Neuronal stem cell (in vitro differentiated cells): ENCODE data around the gene ARHGAP22.
A peak's percentile ranks its signal among the peaks of the same experiment; 100 is the strongest.

ENCODE experiments used
- DNase-seq: peaks from one replicate; pipeline ENCODE4 v3.0.0-alpha.2; 2013; ENCODE audit warnings: low spot score
- H2AFZ ChIP-seq: one replicate; pipeline ENCODE4 v1.6.1; 2013; ENCODE audit warnings: mild to moderate bottlenecking, low read length, inconsistent platforms
- H2AK5ac ChIP-seq: 2 replicates; pipeline ENCODE4 v1.6.1; 2013; ENCODE audit warnings: low read depth, mild to moderate bottlenecking, inconsistent platforms, low read length, moderate library complexity, mixed read lengths
- H2BK120ac ChIP-seq: 2 replicates; pipeline ENCODE4 v1.6.1; 2013; ENCODE audit warnings: low read depth, mild to moderate bottlenecking, inconsistent platforms, low read length, moderate library complexity, mixed read lengths
- H2BK12ac ChIP-seq: one replicate; pipeline ENCODE4 v1.6.1; 2013; ENCODE audit warnings: low read length, inconsistent platforms
- H2BK15ac ChIP-seq: 2 replicates; pipeline ENCODE4 v1.6.1; 2013; ENCODE audit warnings: mild to moderate bottlenecking, low read length, inconsistent platforms, mixed read lengths
- H2BK5ac ChIP-seq: one replicate; pipeline ENCODE4 v1.6.1; 2013; ENCODE audit warnings: inconsistent platforms, mild to moderate bottlenecking, low read length, moderate library complexity
- H3K14ac ChIP-seq: one replicate; pipeline ENCODE4 v1.6.1; 2013; ENCODE audit warnings: low read length, inconsistent platforms
- H3K18ac ChIP-seq: 2 replicates; pipeline ENCODE4 v1.6.1; 2013; ENCODE audit warnings: low read length, inconsistent platforms
- H3K23ac ChIP-seq: 2 replicates; pipeline ENCODE4 v1.6.1; 2013; ENCODE audit warnings: low read depth, mild to moderate bottlenecking, mixed read lengths, low read length, inconsistent platforms; ENCODE audit not compliant: poor library complexity
- H3K27ac ChIP-seq: replicated peaks from 3 replicates; pipeline ENCODE4 v1.5.1; 2013; ENCODE audit warnings: low read length, inconsistent platforms
- H3K27me3 ChIP-seq, 3 experiments: 2 replicates each; pipeline ENCODE4 v1.6.1; 2013; ENCODE audit warnings: low read length in 3 of 3, mild to moderate bottlenecking in 2 of 3, inconsistent platforms in 1 of 3, low read depth in 1 of 3, mixed read lengths in 1 of 3, moderate library complexity in 1 of 3; ENCODE audit not compliant: control insufficient read depth in 3 of 3, insufficient read depth in 3 of 3
- H3K36me3 ChIP-seq, 2 donors: replicated peaks in 1 of 2; 2 replicates each; pipeline ENCODE4 v1.6.1; 2013; ENCODE audit warnings: low read length in 2 of 2; ENCODE audit not compliant: control insufficient read depth in 2 of 2, insufficient read depth in 2 of 2
- H3K4ac ChIP-seq: 2 replicates; pipeline ENCODE4 v1.6.1; 2013; ENCODE audit warnings: inconsistent platforms, mild to moderate bottlenecking, low read length, moderate library complexity
- H3K4me1 ChIP-seq, 2 donors: 1 replicate in 1 of 2; 2 replicates in 1 of 2; pipeline ENCODE4 v1.6.1; 2013; ENCODE audit warnings: low read length in 2 of 2, low read depth in 1 of 2; ENCODE audit not compliant: control insufficient read depth in 2 of 2, insufficient read depth in 1 of 2
- H3K4me2 ChIP-seq: one replicate; pipeline ENCODE4 v1.6.1; 2013; ENCODE audit warnings: mild to moderate bottlenecking, low read length, inconsistent platforms; ENCODE audit not compliant: insufficient read depth, poor library complexity, severe bottlenecking
- H3K4me3 ChIP-seq, 2 donors: 2 replicates each; pipeline ENCODE4 v1.5.1; 2013; ENCODE audit warnings: low read length in 2 of 2, mild to moderate bottlenecking in 2 of 2, inconsistent platforms in 1 of 2, moderate library complexity in 1 of 2
- H3K79me1 ChIP-seq: one replicate; pipeline ENCODE4 v1.6.1; 2013; ENCODE audit warnings: low read depth, mild to moderate bottlenecking, inconsistent platforms, low read length, moderate library complexity
- H3K9ac ChIP-seq: one replicate; pipeline ENCODE4 v1.6.1; 2013; ENCODE audit warnings: mild to moderate bottlenecking, low read depth, low read length, inconsistent platforms; ENCODE audit not compliant: poor library complexity
- H3K9me3 ChIP-seq, 2 donors: replicated peaks in 1 of 2; 2 replicates each; pipeline versions ENCODE3 to v1.6.1; 2013; ENCODE audit warnings: low read length in 2 of 2, mild to moderate bottlenecking in 2 of 2, inconsistent platforms in 1 of 2, low read depth in 1 of 2, mixed read lengths in 1 of 2, moderate library complexity in 1 of 2; ENCODE audit not compliant: control insufficient read depth in 2 of 2, insufficient read depth in 1 of 2
- H4K8ac ChIP-seq: one replicate; pipeline ENCODE4 v1.6.1; 2013; ENCODE audit warnings: low read depth, mild to moderate bottlenecking, inconsistent platforms, low read length, moderate library complexity
- H4K91ac ChIP-seq: one replicate; pipeline ENCODE4 v1.6.1; 2013; ENCODE audit warnings: low read length, low read depth, mild to moderate bottlenecking, inconsistent platforms; ENCODE audit not compliant: poor library complexity
- WGBS, 2 donors: extraction: QIAGEN DNeasy Blood & Tissue Kit; methylation state at CpG; one replicate each; pipeline ENCODE4 v1.1.7; 2013; ENCODE audit warnings: missing lambda C conversion rate in 2 of 2, mixed read lengths in 1 of 2; ENCODE audit not compliant: insufficient read length in 2 of 2, insufficient replicate concordance in 1 of 2; ENCODE audit errors: extremely low coverage in 2 of 2; 5-methylcytosine and 5-hydroxymethylcytosine counted together

ARHGAP22 gene

DNA sequence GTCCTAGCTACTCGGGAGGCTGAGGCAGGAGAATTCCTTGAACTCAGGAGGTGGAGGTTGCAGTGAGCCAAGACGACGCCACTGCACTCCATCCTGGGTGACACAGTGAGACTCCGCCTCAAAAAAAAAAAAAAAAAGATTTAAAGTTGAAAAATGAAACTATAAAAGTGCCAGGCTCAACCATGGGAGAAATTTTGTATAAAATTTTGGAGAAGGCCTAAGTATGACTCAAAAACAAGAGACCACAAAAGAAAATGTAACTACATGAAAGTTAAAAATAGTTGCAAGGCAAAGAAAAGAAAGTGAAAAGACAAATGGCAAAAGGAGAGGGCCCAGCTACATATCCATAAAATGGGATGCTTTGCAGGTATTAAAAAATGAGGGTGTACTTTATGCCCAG lies 104.1 kb downstream of the ARHGAP22 start:
- H4K8ac ChIP-seq: no peak overlapping the region
- no peak overlapping the region for H2AK5ac ChIP-seq
- H2BK15ac ChIP-seq: no peak overlapping the region
- no peak overlapping the region for H2BK5ac ChIP-seq
- no peak overlapping the region for H2BK12ac ChIP-seq
- H3K4me2 ChIP-seq: no peak overlapping the region
- H3K36me3 ChIP-seq: no peaks in the 10 kb centered on the region
- no CpG with 5 or more reads among the region's 4 CpGs for WGBS, 2 donors
- DNase-seq: no peak
- peaks cover 0 to 7% (median 0%) of the 10 kb centered on the region in 3 experiments for H3K27me3 ChIP-seq
- no peak overlapping the region for H3K14ac ChIP-seq
- no peaks in the 10 kb centered on the region for H3K79me1 ChIP-seq
- peaks cover 0 to 2% of the 10 kb centered on the region in 2 donors for H3K4me1 ChIP-seq
- H3K9ac ChIP-seq: no peak overlapping the region
- H2AFZ ChIP-seq: no peak overlapping the region
- H3K18ac ChIP-seq: no peak overlapping the region
- H3K23ac ChIP-seq: no peak overlapping the region
- no peaks in the 10 kb centered on the region for H3K9me3 ChIP-seq
- H3K27ac ChIP-seq: no peak overlapping the region
- H4K91ac ChIP-seq: no peak overlapping the region
- no peak overlapping the region for H3K4me3 ChIP-seq
- no peak overlapping the region for H2BK120ac ChIP-seq
- no peak overlapping the region for H3K4ac ChIP-seq

DNA sequence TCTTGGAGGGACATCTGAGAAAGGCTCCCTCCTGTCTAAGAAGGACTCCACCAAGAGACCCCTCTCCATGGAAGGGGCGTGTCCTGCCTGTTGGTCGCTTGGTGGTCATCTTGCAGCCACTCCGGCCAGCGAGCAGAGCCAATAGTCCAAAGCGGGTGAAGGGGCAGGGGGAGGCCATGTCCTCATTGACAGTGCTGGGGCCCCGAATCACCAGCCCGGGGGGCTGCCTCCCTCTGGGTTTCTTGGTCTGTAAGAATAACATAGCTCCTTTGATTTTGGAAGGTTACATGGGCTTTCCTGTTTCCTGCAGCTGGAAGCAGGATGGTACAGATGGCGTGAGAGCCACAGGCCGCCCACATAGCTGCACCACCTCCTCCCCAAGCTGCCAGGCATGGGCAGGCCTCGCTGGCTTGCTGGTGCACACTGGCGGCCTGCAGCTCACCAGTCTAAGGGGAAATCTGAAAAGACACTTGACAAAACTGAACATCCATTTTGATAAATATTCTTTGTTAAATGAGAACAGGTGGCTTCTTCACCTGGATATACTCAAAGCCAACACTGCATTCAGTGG lies 105.8 kb downstream of the ARHGAP22 start:
- Histone ChIP-seq H2BK5ac (no peak overlapping the region), H3K14ac (no peak overlapping the region), H3K27me3 (peaks cover 0 to 7% (median 0%) of the 10 kb centered on the region in 3 experiments), H3K4me1 (peaks cover 0 to 2% of the 10 kb centered on the region in 2 donors), H3K4me3 (no peak overlapping the region), H2BK12ac (no peak overlapping the region), H4K91ac (no peak overlapping the region), H2BK120ac (no peak overlapping the region), H3K18ac (no peak overlapping the region), H3K9ac (no peak overlapping the region), H3K36me3 (no peaks in the 10 kb centered on the region), H3K27ac (no peak overlapping the region), H2BK15ac (no peak overlapping the region), H3K79me1 (no peaks in the 10 kb centered on the region), H3K4ac (no peak overlapping the region), H3K23ac (no peak overlapping the region), H2AFZ (no peak overlapping the region), H3K9me3 (no peaks in the 10 kb centered on the region), H2AK5ac (no peak overlapping the region), H4K8ac (no peak overlapping the region), H3K4me2 (no peak overlapping the region)
- no CpG with 5 or more reads among the region's 11 CpGs for WGBS, 2 donors
- DNase-seq: no peak

DNA sequence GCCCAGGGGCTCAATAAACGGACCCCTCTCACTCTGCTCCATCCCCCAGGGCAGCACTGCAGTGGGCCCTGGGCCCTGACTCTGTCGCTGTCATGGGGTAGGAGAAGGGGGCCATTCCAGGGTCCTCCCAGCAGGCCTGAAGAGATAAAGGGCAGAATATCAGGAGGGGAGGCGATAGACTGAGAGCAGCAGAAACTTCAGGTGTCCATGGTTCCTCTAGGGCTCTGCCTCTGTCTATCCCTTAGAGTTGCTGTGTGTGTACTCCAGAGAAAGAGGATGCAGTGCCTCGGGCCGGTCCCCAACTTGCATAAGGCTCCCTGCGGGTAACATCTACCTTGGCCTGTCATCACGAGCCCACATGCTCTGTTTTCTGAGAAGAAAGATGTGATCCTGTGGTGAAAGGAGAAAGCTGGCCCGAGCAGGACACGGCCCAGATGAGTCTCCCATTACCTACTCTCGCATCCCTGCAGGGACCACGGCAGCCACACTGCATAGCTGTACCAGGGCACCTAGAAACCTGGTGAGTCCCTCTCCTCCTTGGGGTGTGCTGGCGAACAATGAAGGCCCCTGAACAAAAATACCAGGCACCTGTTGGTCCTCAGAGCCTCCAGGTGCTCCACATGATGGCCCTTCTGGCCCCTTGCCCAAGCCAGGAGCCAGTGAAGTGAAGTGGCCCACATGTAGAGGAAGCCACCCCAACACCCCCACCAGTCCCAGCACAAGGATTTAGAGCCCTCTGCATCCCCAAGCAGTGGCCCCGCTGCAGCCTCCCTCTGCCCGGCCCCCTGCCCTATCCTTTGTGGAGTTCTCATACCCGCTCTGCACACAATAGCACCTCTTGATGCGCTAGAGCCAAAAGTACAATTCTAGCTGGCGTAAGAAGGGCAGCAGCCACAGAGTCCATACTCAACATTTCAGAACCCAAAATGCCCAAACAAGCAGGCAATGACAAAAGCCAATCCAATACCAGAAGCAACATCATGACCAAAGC lies 106.8 kb downstream of the ARHGAP22 start:
- H2BK15ac ChIP-seq: no peak overlapping the region
- peak overlapping the region; percentile 75 for H3K14ac ChIP-seq
- peaks cover 0 to 7% (median 0%) of the 10 kb centered on the region in 3 experiments for H3K27me3 ChIP-seq
- H4K91ac ChIP-seq: no peak overlapping the region
- no peak overlapping the region for H2BK120ac ChIP-seq
- H3K4me2 ChIP-seq: no peak overlapping the region
- H4K8ac ChIP-seq: no peak overlapping the region
- peaks cover 0 to 2% of the 10 kb centered on the region in 2 donors for H3K4me1 ChIP-seq
- peak overlapping the region; percentile 34 for H3K23ac ChIP-seq
- H3K79me1 ChIP-seq: no peaks in the 10 kb centered on the region
- H3K27ac ChIP-seq: no peak overlapping the region
- H3K4ac ChIP-seq: no peak overlapping the region
- H2AFZ ChIP-seq: no peak overlapping the region
- no peak overlapping the region for H2BK12ac ChIP-seq
- H3K18ac ChIP-seq: peak overlapping the region; percentile 44
- no CpG with 5 or more reads among the region's 17 CpGs for WGBS, 2 donors
- no peak overlapping the region for H3K4me3 ChIP-seq
- H2AK5ac ChIP-seq: no peak overlapping the region
- no peaks in the 10 kb centered on the region for H3K9me3 ChIP-seq
- no peak for DNase-seq
- no peaks in the 10 kb centered on the region for H3K36me3 ChIP-seq
- H2BK5ac ChIP-seq: no peak overlapping the region
- no peak overlapping the region for H3K9ac ChIP-seq
